Epithelial cell of proximal tubule (primary cell): Measurements from ENCODE around the gene BMX. TPM values are rescaled to one million over a fixed set of nuclear protein-coding genes. Genes with fewer than 3 reads are reported as not detected.
A peak's percentile ranks its signal among the peaks of the same experiment; 100 is the strongest.

Source experiments
- DNase-seq: peaks from one replicate; pipeline ENCODE4 v3.0.0-alpha.2; 2011; ENCODE audit warnings: low read depth
- H3K4me3 ChIP-seq: 2 replicates; pipeline ENCODE4 v1.5.1; 2011; ENCODE audit warnings: low read depth, mild to moderate bottlenecking, low read length
- total RNA-seq: library from RNA; depleted of rRNA; stranded (reverse); fragments of >200 nt; gene quantifications from 2 replicates; pipeline ENCODE4 v1.2.3, GENCODE V29; 2015
- TF ChIP-seq, protein P1 (sequence below): conservative IDR thresholded peaks from 2 replicates; pipeline ENCODE4 v1.5.1; 2012; ENCODE audit warnings: low read depth, mild to moderate bottlenecking, low read length

BMX gene
- total RNA-seq, 1 donor from 2014 or later: not detected

DNA sequence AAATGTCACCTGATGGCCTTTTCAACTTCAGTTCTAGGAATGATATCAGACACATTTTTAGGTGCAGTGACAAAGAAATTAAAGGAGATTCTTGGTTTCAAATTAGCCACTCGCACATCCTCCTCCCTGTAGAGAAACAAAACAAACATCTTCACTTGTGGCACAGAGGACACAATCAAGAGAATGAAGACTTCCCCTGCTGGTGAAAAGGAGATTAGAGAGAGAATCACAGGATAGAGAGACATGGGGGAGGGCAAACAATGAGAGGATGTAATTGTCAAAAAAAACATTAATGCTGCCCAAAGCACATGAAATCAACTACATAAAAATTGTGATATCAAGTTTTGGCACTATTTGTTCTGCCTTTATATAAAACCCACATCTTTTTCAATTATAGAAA lies 65.6 kb downstream of the BMX start:
- no peak for DNase-seq
- no peak overlapping the region for H3K4me3 ChIP-seq
- TF ChIP-seq, protein P1, sequence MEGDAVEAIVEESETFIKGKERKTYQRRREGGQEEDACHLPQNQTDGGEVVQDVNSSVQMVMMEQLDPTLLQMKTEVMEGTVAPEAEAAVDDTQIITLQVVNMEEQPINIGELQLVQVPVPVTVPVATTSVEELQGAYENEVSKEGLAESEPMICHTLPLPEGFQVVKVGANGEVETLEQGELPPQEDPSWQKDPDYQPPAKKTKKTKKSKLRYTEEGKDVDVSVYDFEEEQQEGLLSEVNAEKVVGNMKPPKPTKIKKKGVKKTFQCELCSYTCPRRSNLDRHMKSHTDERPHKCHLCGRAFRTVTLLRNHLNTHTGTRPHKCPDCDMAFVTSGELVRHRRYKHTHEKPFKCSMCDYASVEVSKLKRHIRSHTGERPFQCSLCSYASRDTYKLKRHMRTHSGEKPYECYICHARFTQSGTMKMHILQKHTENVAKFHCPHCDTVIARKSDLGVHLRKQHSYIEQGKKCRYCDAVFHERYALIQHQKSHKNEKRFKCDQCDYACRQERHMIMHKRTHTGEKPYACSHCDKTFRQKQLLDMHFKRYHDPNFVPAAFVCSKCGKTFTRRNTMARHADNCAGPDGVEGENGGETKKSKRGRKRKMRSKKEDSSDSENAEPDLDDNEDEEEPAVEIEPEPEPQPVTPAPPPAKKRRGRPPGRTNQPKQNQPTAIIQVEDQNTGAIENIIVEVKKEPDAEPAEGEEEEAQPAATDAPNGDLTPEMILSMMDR: peak; percentile 15

DNA sequence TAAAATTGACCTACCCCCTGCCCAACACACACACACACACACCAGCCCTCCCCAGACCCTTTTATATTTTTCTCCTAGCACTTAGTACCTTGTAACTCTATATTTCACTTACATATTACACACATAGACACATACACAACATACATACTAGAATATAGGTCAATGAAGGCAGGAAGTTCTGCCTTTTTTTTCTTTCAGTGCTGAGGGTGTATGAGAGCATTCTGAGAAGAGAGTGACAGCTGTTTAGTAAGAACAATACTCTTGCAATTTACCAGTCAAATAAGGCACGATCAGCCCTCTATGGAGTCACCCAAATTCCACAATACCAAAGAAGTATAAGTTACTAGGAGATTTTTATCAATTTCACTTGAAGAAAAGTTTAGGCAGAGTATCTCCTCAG lies 66.7 kb downstream of the BMX start:
- TF ChIP-seq, protein P1: no peak
- no peak overlapping the region for H3K4me3 ChIP-seq
- DNase-seq: no peak

DNA sequence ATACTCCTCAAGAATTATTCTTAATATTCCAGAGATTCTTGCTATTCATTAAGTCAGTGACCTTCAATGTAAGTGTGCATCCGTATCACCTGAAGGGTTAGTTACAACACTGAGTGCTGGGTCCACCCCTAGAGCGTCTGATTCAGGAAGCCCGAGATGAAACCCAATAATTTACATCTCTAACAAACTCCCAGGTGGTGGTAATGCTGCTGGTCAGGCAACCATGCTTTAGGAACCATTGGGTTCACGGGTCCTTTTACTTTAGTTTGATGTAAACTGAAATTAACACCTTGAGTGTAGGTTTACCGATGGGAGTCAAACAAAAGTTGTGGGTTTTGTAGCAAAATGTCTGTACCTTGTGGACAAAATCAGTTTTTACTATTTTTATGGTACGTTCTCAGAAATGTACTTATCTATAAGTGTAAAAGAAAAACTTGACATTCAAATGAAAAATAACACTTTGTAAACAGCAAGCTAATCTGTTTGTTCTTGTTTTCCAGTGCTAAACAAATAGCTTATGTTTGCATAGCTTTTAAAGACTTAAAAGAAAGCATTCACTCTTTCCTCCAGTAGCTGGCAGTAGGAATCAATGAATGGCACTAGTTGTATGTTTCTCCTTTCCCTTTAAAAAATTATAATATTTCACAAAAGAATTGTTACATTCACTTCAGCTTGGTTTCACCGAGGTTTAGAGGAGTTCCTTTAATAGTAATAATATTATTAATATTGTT lies 67.4 kb downstream of the BMX start:
- H3K4me3 ChIP-seq: no peak overlapping the region
- no peak for DNase-seq
- TF ChIP-seq, protein P1: peak; percentile 57

DNA sequence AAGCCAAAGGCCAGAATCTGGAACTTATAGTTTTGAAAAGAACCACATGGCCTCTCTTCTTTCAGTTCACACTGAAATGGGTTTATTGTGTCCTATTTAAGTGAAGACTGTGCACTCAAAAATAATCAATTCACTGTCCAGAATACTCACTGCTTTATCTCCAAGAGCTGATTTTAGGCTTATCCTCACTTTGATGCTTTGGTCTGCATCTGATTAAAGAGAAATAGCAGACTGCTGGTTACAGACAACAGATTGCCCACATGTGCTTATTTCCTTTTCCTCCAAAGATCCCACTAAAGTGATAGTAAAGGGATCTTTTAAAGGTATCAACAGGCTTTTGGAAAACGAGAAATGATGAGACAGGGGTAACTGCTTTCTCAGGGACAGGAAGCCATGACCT lies 69.5 kb downstream of the BMX start:
- no peak overlapping the region for H3K4me3 ChIP-seq
- TF ChIP-seq, protein P1: no peak
- no peak for DNase-seq

DNA sequence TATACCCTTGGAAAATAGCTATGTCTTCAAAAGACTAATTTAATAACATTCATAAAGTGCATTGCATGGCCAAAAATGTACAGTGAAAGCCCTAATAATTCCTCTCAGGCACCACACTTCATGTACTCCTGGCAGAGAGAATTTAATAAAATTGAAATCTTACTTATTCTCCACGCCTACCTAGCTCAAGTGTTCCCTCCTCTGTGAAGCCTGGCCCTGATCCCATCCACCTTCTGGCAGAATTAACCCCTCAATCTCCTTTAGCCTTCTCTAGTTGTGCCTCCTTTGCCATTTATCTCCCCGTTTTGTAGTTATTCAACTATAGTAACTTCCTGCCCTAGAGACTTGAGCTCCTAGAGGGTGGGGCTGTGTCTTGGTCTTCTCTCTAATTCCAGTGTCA lies 73.4 kb downstream of the BMX start:
- H3K4me3 ChIP-seq: no peak overlapping the region
- DNase-seq: no peak
- TF ChIP-seq, protein P1: no peak

DNA sequence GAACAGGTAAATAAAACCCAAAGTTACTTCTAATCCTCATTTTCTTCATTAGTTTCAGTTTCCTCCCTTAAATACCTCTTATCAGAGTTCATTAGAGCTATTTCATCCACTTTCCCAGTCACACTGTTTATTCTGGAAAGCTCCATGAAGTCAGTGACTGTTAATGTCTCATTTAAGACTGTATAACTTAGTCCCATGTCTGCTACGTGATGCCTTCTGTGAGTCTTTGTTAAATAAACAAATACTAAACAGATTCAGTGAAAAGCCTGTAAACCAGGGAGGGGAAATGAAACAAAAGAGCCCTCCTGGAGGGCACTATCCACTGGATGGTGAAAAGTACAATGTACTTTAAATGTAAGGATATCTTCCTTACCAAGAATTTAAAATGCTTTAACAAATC lies 75.4 kb downstream of the BMX start:
- H3K4me3 ChIP-seq: no peak overlapping the region
- TF ChIP-seq, protein P1: no peak
- no peak for DNase-seq
